Gastroesophageal sphincter (tissue), 3 donors: Measurements from ENCODE around the gene PRSS21.

ENCODE experiments used
- CTCF ChIP-seq, 4 experiments: fragments of 200-600 bp in 2 of 4; fragments of 450-650 bp in 2 of 4; sonication (generic) in 1 of 4; IDR thresholded peaks; one replicate each; pipeline ENCODE4 v1.5.1; 2017 to 2019; ENCODE audit warnings: antibody characterized with exemption in 4 of 4, mild to moderate bottlenecking in 2 of 4, moderate library complexity in 2 of 4
- EP300 ChIP-seq: sonication (generic); formaldehyde crosslinking; IDR thresholded peaks from one replicate; pipeline ENCODE4 v1.6.1; 2017; ENCODE audit warnings: antibody characterized with exemption, mild to moderate bottlenecking

GRCh38 chr16:2768403-2769089 is 48.5 kb upstream of the PRSS21 start:
- TF ChIP-seq EP300: no peak
- TF ChIP-seq CTCF (IDR thresholded peaks at IDR 0.05): no peak
